Peyer's patch (tissue), 4 donors: Measurements from ENCODE around the gene PPFIA4. TPM values are rescaled to one million over a fixed set of nuclear protein-coding genes. Genes with fewer than 3 reads are reported as not detected.
"Not testable (repeated sequence)": the region's sequence is repeated elsewhere in the genome, so short reads cannot be mapped to it uniquely, and the experiment has no call there.

Source experiments
- DNase-seq, 3 donors: peaks; one replicate each; pipeline ENCODE4 v3.0.0-alpha.2; 2017 to 2019
- H3K27ac ChIP-seq, 4 donors: fragments of 200-600 bp; sonication (generic); one replicate each; pipeline ENCODE4 v1.5.1; 2016 to 2019
- H3K27me3 ChIP-seq, 2 donors: fragments of 200-600 bp; sonication (generic); one replicate each; pipeline ENCODE4 v1.5.1; 2019
- H3K36me3 ChIP-seq, 3 donors: fragments of 200-600 bp; sonication (generic); one replicate each; pipeline ENCODE4 v1.5.1; 2016 to 2019
- H3K4me1 ChIP-seq, 4 donors: fragments of 200-600 bp; sonication (generic); one replicate each; pipeline ENCODE4 v1.5.1; 2016 to 2019
- H3K4me3 ChIP-seq, 4 donors: fragments of 200-600 bp; sonication (generic); 1 replicate in 3 of 4; 2 replicates in 1 of 4; pipeline ENCODE4 v1.5.1; 2016 to 2019; ENCODE audit warnings: mild to moderate bottlenecking in 1 of 4
- H3K9me3 ChIP-seq, 4 donors: fragments of 200-600 bp; sonication (generic); one replicate each; pipeline ENCODE4 v1.5.1; 2016 to 2019; ENCODE audit warnings: mild to moderate bottlenecking in 1 of 4
- POLR2A ChIP-seq, 2 donors: fragments of 450-650 bp; IDR thresholded peaks; one replicate each; pipeline ENCODE4 v1.5.1; 2017; ENCODE audit warnings: antibody characterized with exemption in 2 of 2, mild to moderate bottlenecking in 2 of 2, moderate library complexity in 2 of 2
- total RNA-seq, 4 donors: library from RNA; depleted of rRNA; stranded (reverse); fragments of >200 nt; gene quantifications; one replicate each; pipeline ENCODE4 v1.1.0, GENCODE V29; 2016
- TF ChIP-seq, protein P1 (sequence below), 6 experiments: fragments of 450-650 bp in 4 of 6; fragments of 200-600 bp in 2 of 6; sonication (generic) in 1 of 6; IDR thresholded peaks; one replicate each; pipeline ENCODE4 v1.5.1; 2017 to 2019; ENCODE audit warnings: antibody characterized with exemption in 6 of 6, mild to moderate bottlenecking in 3 of 6, moderate library complexity in 1 of 6

PPFIA4 gene
- 1 to 10 TPM in 2 of 4 donors, under 1 TPM in 1, not detected in 1; 0.54 to 1.8 (median 1.7) TPM for total RNA-seq

- H3K4me1 ChIP-seq: peaks cover 0 to 12% (median 8%) of the 10 kb centered on the region in 4 donors
- H3K36me3 ChIP-seq: peaks cover 0 to 29% (median 0%) of the 10 kb centered on the region in 3 donors
- no peak for TF ChIP-seq POLR2A (IDR thresholded peaks at IDR 0.05)
- TF ChIP-seq, protein P1, sequence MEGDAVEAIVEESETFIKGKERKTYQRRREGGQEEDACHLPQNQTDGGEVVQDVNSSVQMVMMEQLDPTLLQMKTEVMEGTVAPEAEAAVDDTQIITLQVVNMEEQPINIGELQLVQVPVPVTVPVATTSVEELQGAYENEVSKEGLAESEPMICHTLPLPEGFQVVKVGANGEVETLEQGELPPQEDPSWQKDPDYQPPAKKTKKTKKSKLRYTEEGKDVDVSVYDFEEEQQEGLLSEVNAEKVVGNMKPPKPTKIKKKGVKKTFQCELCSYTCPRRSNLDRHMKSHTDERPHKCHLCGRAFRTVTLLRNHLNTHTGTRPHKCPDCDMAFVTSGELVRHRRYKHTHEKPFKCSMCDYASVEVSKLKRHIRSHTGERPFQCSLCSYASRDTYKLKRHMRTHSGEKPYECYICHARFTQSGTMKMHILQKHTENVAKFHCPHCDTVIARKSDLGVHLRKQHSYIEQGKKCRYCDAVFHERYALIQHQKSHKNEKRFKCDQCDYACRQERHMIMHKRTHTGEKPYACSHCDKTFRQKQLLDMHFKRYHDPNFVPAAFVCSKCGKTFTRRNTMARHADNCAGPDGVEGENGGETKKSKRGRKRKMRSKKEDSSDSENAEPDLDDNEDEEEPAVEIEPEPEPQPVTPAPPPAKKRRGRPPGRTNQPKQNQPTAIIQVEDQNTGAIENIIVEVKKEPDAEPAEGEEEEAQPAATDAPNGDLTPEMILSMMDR (IDR thresholded peaks at IDR 0.05): peak in 1 of 6 experiments; percentile 1
- no peaks in the 10 kb centered on the region for H3K27me3 ChIP-seq
- peak within 1 kb of the TSS in 3 of 4 donors; percentile 4 to 44 (median 13) for H3K27ac ChIP-seq
- no peaks in the 10 kb centered on the region for H3K9me3 ChIP-seq
- peak; percentile 76 to 92 (median 90) for DNase-seq
- H3K4me3 ChIP-seq: peak within 1 kb of the TSS; percentile 30 to 63 (median 60)
Observed at GRCh38 chr1:203026031-203026665, at the start of gene PPFIA4. PPFIA4 (plus strand) TSS chr1:203026491; CDS start chr1:203039009, 12,518 bp downstream.

GRCh38 chr1:202976633-202977032, 49.7 kb upstream of the PPFIA4 start:
- H3K36me3 ChIP-seq: no peaks in the 10 kb centered on the region
- H3K4me3 ChIP-seq: no peak overlapping the region
- no peak overlapping the region for H3K27ac ChIP-seq
- H3K9me3 ChIP-seq: no peaks in the 10 kb centered on the region
- no peak for DNase-seq
- no peak for TF ChIP-seq POLR2A (IDR thresholded peaks at IDR 0.05)
- TF ChIP-seq, protein P1 (IDR thresholded peaks at IDR 0.05): no peak
- H3K4me1 ChIP-seq: no peaks in the 10 kb centered on the region
- H3K27me3 ChIP-seq: no peaks in the 10 kb centered on the region

- H3K4me1 ChIP-seq: no peaks in the 10 kb centered on the region
- DNase-seq: no peak
- no peak overlapping the region for H3K4me3 ChIP-seq
- no peaks in the 10 kb centered on the region for H3K27me3 ChIP-seq
- TF ChIP-seq, protein P1 (IDR thresholded peaks at IDR 0.05): no peak
- TF ChIP-seq POLR2A (IDR thresholded peaks at IDR 0.05): no peak
- H3K9me3 ChIP-seq: no peaks in the 10 kb centered on the region
- H3K27ac ChIP-seq: no peak overlapping the region
- no peaks in the 10 kb centered on the region for H3K36me3 ChIP-seq
Observed at GRCh38 chr1:202979459-202979858, 46.8 kb upstream of the PPFIA4 start.

DNA sequence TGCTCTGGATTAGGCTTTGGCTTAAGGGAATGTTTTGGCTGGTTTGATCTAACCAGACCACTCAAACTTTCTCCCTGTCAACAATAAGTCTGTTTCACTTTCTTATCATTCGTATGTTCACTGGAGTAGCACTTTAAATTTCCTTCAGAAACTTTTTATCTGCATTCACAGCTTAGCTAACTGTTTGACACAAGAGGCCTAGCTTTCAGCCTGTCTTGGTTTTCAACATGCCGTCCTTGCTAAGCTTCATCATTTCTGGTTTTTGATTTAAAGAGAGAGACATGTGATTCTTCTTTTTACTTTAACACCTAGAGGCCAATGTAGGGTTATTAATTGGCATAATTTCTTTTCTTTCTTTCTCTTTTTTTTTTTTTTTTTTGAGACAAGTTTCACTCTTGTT, 44.4 kb upstream of the PPFIA4 start:
- no peak for DNase-seq
- no peaks in the 10 kb centered on the region for H3K9me3 ChIP-seq
- TF ChIP-seq, protein P1 (IDR thresholded peaks at IDR 0.05): no peak
- TF ChIP-seq POLR2A (IDR thresholded peaks at IDR 0.05): no peak
- no peaks in the 10 kb centered on the region for H3K36me3 ChIP-seq
- H3K27me3 ChIP-seq: no peaks in the 10 kb centered on the region
- no peak overlapping the region for H3K4me3 ChIP-seq
- H3K4me1 ChIP-seq: no peaks in the 10 kb centered on the region
- H3K27ac ChIP-seq: no peak overlapping the region

DNA sequence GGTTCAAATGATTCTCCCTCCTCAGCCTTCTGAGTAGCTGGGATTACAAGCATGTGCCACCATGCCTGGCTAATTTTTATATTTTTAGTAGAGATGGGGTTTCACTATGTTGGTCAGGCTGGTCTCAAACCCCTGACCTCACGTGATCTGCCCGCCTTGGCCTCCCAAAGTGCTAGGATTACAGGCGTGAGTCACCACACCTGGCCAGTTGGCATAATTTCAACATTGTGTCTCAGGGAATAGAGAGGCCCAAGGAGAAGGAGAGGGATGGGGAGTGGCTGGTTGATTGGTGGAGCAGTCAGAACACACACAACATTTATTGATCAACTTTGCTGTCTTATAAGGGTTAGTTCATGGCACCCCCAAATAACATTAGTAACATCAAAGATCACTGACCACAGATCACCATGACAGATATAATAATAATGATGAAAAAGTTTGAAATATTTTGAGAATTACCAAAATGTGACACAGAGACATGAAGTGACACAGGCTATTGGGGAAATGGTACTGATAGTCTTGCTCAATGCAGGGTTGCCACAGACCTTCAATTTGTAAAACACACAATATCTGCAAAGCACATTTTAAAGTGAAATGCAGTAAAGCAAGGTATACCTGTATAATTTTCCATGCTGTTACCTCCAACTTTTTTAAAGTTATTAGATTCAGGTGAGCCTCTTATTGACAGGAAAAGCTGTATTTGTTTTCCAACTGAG, 43.4 kb upstream of the PPFIA4 start:
- TF ChIP-seq, protein P1 (IDR thresholded peaks at IDR 0.05): no peak
- no peak for TF ChIP-seq POLR2A (IDR thresholded peaks at IDR 0.05)
- no peaks in the 10 kb centered on the region for H3K36me3 ChIP-seq
- no peak overlapping the region for H3K4me3 ChIP-seq
- no peak overlapping the region for H3K27ac ChIP-seq
- no peak for DNase-seq
- no peaks in the 10 kb centered on the region for H3K27me3 ChIP-seq
- no peaks in the 10 kb centered on the region for H3K9me3 ChIP-seq
- no peaks in the 10 kb centered on the region for H3K4me1 ChIP-seq

GRCh38 chr1:202986120-202986519, 40.2 kb upstream of the PPFIA4 start:
- not testable (repeated sequence) for DNase-seq, H3K27me3 ChIP-seq, H3K4me3 ChIP-seq

More at GRCh38 chr1:202986120-202986519, 40.2 kb upstream of the PPFIA4 start:
- H3K36me3 ChIP-seq, H3K4me1 ChIP-seq, H3K9me3 ChIP-seq, H3K27ac ChIP-seq: not testable (repeated sequence)
